ENCODE results near the gene ZSCAN5B.
"Not testable (repeated sequence)": the region's sequence is repeated elsewhere in the genome, so short reads cannot be mapped to it uniquely, and the experiment has no call there.

ZSCAN5B gene

DNA sequence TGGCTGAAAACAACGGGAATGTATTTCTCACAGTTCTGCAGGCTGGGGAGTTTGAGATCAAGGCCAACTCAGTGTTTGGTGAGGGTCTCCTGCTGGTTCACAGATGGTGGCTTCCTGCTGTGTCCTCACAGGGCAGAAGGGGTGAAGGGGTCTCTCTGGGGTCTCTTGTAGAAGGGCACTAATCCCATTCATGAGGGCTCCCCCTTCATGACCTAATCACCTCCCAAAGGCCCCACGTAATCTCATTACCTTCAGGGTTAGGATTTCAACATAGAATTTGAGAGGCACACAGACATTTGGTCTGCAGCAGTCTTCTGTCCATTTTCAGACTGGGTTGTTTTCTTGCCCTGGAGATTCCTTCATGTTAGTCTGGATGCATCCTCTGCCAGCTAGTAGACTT, 44.9 kb downstream of the ZSCAN5B start:
- no peaks in the 10 kb centered on the region for H3K27me3 ChIP-seq (ENCODE audit: insufficient read depth, low read length)
- no CpG with 5 or more reads among the region's 2 CpGs for WGBS (ENCODE audit: extremely low coverage, insufficient coverage, insufficient read length)
- H3K36me3 ChIP-seq (ENCODE audit: control insufficient read depth in 1 of 2, insufficient read depth in 2 of 2, low read length in 2 of 2) = peaks cover 42 to 44% of the 10 kb centered on the region in 2 experiments
- peak overlapping the region; percentile 81 for H2BK120ac ChIP-seq (ENCODE audit: insufficient read depth, low read length, poor library complexity)
- H3K4me3 ChIP-seq (ENCODE audit: low read depth, low read length) = no peak overlapping the region
- H4K12ac ChIP-seq (ENCODE audit: low read depth, low read length) = no peak overlapping the region
- H3K4ac ChIP-seq (ENCODE audit: low read depth, low read length) = no peak overlapping the region
- H3K18ac ChIP-seq (ENCODE audit: low read length) = peak overlapping the region; percentile 30
- peak overlapping the region; percentile 96 for H3K27ac ChIP-seq (ENCODE audit: low read depth, low read length)
- H4K8ac ChIP-seq (ENCODE audit: low read depth, low read length) = peak overlapping the region; percentile 10
- DNase-seq = no peak
- H3K4me2 ChIP-seq (ENCODE audit: low read length) = peak overlapping the region; percentile 35
- no peak overlapping the region for H2AFZ ChIP-seq (ENCODE audit: insufficient read depth, low read length, poor library complexity)
- H2BK5ac ChIP-seq (ENCODE audit: low read depth, low read length, poor library complexity) = peak overlapping the region; percentile 44
- H3K79me2 ChIP-seq (ENCODE audit: control insufficient read depth, insufficient read depth, low read length, poor library complexity) = no peaks in the 10 kb centered on the region
- no peaks in the 10 kb centered on the region for H3K9me3 ChIP-seq (ENCODE audit: insufficient read depth, low read depth, low read length)
- no peak overlapping the region for H3K23ac ChIP-seq (ENCODE audit: low read length)
- peaks cover 20% of the 10 kb centered on the region in 2 experiments for H3K4me1 ChIP-seq (ENCODE audit: control insufficient read depth in 1 of 2, insufficient read depth in 2 of 2, low read length in 2 of 2)
- H3K79me1 ChIP-seq (ENCODE audit: low read length) = peaks cover 10% of the 10 kb centered on the region
- peak overlapping the region; percentile 79 for H4K91ac ChIP-seq (ENCODE audit: low read depth, low read length)
- H2BK12ac ChIP-seq (ENCODE audit: low read length) = peak overlapping the region; percentile 72
- H3K14ac ChIP-seq (ENCODE audit: low read length) = peak overlapping the region; percentile 32
- H2AK5ac ChIP-seq (ENCODE audit: low read length) = peak overlapping the region; percentile 45
- H3K9ac ChIP-seq (ENCODE audit: low read length) = no peak overlapping the region

DNA sequence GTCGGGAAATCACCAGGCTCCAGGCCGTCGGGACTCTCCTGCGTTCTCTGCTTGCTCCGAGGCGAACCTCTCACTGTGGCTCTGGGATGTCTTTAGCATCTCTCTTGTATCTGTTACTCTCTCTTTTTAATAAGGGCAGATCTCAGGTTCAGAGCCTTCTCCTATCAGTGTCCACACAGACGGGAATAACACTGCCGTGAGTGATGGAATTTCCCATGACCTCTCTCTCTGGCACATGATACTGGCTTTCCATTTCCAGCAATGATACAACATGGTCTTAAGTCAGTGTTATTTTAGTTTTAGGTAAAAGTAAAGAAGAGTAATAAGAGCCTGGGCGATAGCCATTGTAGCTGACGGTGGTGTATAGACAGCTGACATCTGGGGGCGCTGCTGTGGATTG, 47.2 kb downstream of the ZSCAN5B start:
- no peaks in the 10 kb centered on the region for H3K79me2 ChIP-seq (ENCODE audit: control insufficient read depth, insufficient read depth, low read length, poor library complexity)
- no CpG with 5 or more reads among the region's 11 CpGs for WGBS (ENCODE audit: extremely low coverage, insufficient coverage, insufficient read length)
- H3K9ac ChIP-seq (ENCODE audit: low read length) = no peak overlapping the region
- peaks cover 17 to 20% of the 10 kb centered on the region in 2 experiments for H3K4me1 ChIP-seq (ENCODE audit: control insufficient read depth in 1 of 2, insufficient read depth in 2 of 2, low read length in 2 of 2)
- H3K4me2 ChIP-seq (ENCODE audit: low read length) = no peak overlapping the region
- no peak overlapping the region for H2AK5ac ChIP-seq (ENCODE audit: low read length)
- no peak overlapping the region for H2BK120ac ChIP-seq (ENCODE audit: insufficient read depth, low read length, poor library complexity)
- H3K9me3 ChIP-seq (ENCODE audit: insufficient read depth, low read depth, low read length) = no peaks in the 10 kb centered on the region
- H3K14ac ChIP-seq (ENCODE audit: low read length) = no peak overlapping the region
- H4K8ac ChIP-seq (ENCODE audit: low read depth, low read length) = no peak overlapping the region
- H2BK5ac ChIP-seq (ENCODE audit: low read depth, low read length, poor library complexity) = no peak overlapping the region
- H3K4me3 ChIP-seq (ENCODE audit: low read depth, low read length) = no peak overlapping the region
- no peak overlapping the region for H3K23ac ChIP-seq (ENCODE audit: low read length)
- no peak overlapping the region for H2AFZ ChIP-seq (ENCODE audit: insufficient read depth, low read length, poor library complexity)
- H3K36me3 ChIP-seq (ENCODE audit: control insufficient read depth in 1 of 2, insufficient read depth in 2 of 2, low read length in 2 of 2) = peaks cover 42 to 43% of the 10 kb centered on the region in 2 experiments
- no peak overlapping the region for H3K27ac ChIP-seq (ENCODE audit: low read depth, low read length)
- no peak overlapping the region for H3K4ac ChIP-seq (ENCODE audit: low read depth, low read length)
- H3K27me3 ChIP-seq (ENCODE audit: insufficient read depth, low read length) = no peaks in the 10 kb centered on the region
- no peak for DNase-seq
- H3K79me1 ChIP-seq (ENCODE audit: low read length) = peaks cover 10% of the 10 kb centered on the region
- no peak overlapping the region for H3K18ac ChIP-seq (ENCODE audit: low read length)
- no peak overlapping the region for H4K12ac ChIP-seq (ENCODE audit: low read depth, low read length)
- H4K91ac ChIP-seq (ENCODE audit: low read depth, low read length) = no peak overlapping the region
- H2BK12ac ChIP-seq (ENCODE audit: low read length) = no peak overlapping the region

DNA sequence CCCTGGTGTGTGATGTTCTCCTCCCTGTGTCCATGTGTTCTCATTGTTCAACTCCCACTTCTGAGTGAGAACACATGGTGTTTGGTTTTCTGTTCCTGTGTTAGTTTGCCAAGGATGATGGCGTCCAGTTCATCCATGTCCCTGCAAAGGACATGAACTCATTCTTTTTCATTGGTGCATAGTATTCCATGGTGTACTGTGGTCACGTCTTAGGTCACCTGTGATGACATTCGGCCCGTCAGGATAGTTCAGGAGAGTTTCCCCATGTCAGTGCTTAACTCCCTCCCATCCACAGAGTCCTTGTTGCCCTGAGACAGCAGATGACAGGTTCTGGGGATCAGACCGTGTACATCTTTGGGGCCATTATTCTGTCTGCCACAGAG, 47.9 kb downstream of the ZSCAN5B start:
- Histone ChIP-seq H2AFZ (ENCODE audit: insufficient read depth, low read length, poor library complexity) (no peak overlapping the region), H4K91ac (ENCODE audit: low read depth, low read length) (no peak overlapping the region), H3K9me3 (ENCODE audit: insufficient read depth, low read depth, low read length) (no peaks in the 10 kb centered on the region), H3K23ac (ENCODE audit: low read length) (no peak overlapping the region), H3K4ac (ENCODE audit: low read depth, low read length) (no peak overlapping the region), H3K4me3 (ENCODE audit: low read depth, low read length) (no peak overlapping the region), H3K79me2 (ENCODE audit: control insufficient read depth, insufficient read depth, low read length, poor library complexity) (no peaks in the 10 kb centered on the region), H3K36me3 (ENCODE audit: control insufficient read depth in 1 of 2, insufficient read depth in 2 of 2, low read length in 2 of 2) (peaks cover 36 to 39% of the 10 kb centered on the region in 2 experiments), H3K27me3 (ENCODE audit: insufficient read depth, low read length) (no peaks in the 10 kb centered on the region), H3K27ac (ENCODE audit: low read depth, low read length) (no peak overlapping the region), H2BK120ac (ENCODE audit: insufficient read depth, low read length, poor library complexity) (no peak overlapping the region), H3K18ac (ENCODE audit: low read length) (no peak overlapping the region), H4K12ac (ENCODE audit: low read depth, low read length) (no peak overlapping the region), H4K8ac (ENCODE audit: low read depth, low read length) (no peak overlapping the region), H2BK12ac (ENCODE audit: low read length) (no peak overlapping the region), H3K9ac (ENCODE audit: low read length) (no peak overlapping the region), H2AK5ac (ENCODE audit: low read length) (no peak overlapping the region), H3K4me2 (ENCODE audit: low read length) (no peak overlapping the region), H3K14ac (ENCODE audit: low read length) (no peak overlapping the region), H2BK5ac (ENCODE audit: low read depth, low read length, poor library complexity) (no peak overlapping the region), H3K4me1 (ENCODE audit: control insufficient read depth in 1 of 2, insufficient read depth in 2 of 2, low read length in 2 of 2) (peaks cover 17% of the 10 kb centered on the region in 2 experiments), H3K79me1 (ENCODE audit: low read length) (peaks cover 10% of the 10 kb centered on the region)
- no CpG with 5 or more reads among the region's 5 CpGs for WGBS (ENCODE audit: extremely low coverage, insufficient coverage, insufficient read length)
- DNase-seq = no peak

DNA sequence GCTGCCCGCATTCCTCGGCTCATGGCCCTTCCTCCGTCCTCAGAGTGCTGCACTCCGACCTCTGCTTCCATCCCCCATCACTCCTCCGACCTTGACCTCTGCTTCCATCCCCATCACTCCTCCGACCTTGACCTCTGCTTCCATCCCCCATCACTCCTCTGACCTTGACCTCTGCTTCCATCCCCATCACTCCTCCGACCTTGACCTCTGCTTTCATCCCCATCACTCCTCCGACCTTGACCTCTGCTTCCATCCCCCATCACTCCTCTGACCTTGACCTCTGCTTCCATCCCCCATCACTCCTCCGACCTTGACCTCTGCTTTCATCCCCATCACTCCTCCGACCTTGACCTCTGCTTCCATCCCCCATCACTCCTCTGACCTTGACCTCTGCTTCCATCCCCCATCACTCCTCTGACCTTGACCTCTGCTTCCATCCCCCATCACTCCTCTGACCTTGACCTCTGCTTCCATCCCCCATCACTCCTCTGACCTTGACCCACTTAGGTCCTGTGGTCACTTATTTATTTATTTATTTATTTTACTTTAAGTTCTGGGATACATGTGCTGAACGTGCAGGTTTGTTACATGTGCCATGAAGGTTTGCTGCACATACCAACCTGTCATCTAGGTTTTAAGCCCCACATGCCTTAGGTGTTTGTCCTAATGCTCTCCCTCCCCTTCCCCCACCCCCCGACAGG, 48.5 kb downstream of the ZSCAN5B start:
- not testable (repeated sequence) for H4K8ac ChIP-seq (ENCODE audit: low read depth, low read length)

More for the DNA sequence above, 48.5 kb downstream of the ZSCAN5B start:
- not testable (repeated sequence) for H3K4me2 ChIP-seq (ENCODE audit: low read length); H3K9me3 ChIP-seq (ENCODE audit: insufficient read depth, low read depth, low read length); H2BK12ac ChIP-seq (ENCODE audit: low read length); H3K4me3 ChIP-seq (ENCODE audit: low read depth, low read length); H3K14ac ChIP-seq (ENCODE audit: low read length); H2AFZ ChIP-seq (ENCODE audit: insufficient read depth, low read length, poor library complexity); H4K12ac ChIP-seq (ENCODE audit: low read depth, low read length); H4K91ac ChIP-seq (ENCODE audit: low read depth, low read length); H2AK5ac ChIP-seq (ENCODE audit: low read length); H3K27ac ChIP-seq (ENCODE audit: low read depth, low read length); H2BK5ac ChIP-seq (ENCODE audit: low read depth, low read length, poor library complexity); H3K27me3 ChIP-seq (ENCODE audit: insufficient read depth, low read length); H2BK120ac ChIP-seq (ENCODE audit: insufficient read depth, low read length, poor library complexity); H3K9ac ChIP-seq (ENCODE audit: low read length); H3K4ac ChIP-seq (ENCODE audit: low read depth, low read length); H3K23ac ChIP-seq (ENCODE audit: low read length); DNase-seq; H3K18ac ChIP-seq (ENCODE audit: low read length); H3K79me1 ChIP-seq (ENCODE audit: low read length); H3K79me2 ChIP-seq (ENCODE audit: control insufficient read depth, insufficient read depth, low read length, poor library complexity)
- Histone ChIP-seq H3K4me1 (ENCODE audit: control insufficient read depth in 1 of 2, insufficient read depth in 2 of 2, low read length in 2 of 2) (peaks cover 13 to 14% of the 10 kb centered on the region in 2 experiments), H3K36me3 (ENCODE audit: control insufficient read depth in 1 of 2, insufficient read depth in 2 of 2, low read length in 2 of 2) (peaks cover 33 to 36% of the 10 kb centered on the region in 2 experiments)
- no CpG with 5 or more reads among the region's 12 CpGs for WGBS (ENCODE audit: extremely low coverage, insufficient coverage, insufficient read length)
